GM21526 (cell line): Measurements from ENCODE around the gene PI4K2A.
"Not testable (repeated sequence)": the region's sequence is repeated elsewhere in the genome, so short reads cannot be mapped to it uniquely, and the experiment has no call there.

ENCODE experiments used
- ATAC-seq: cut with Tn5 transposase; IDR thresholded peaks from one replicate; pipeline ENCODE4 v1.9.1; 2021; ENCODE audit warnings: moderate library complexity; ENCODE audit not compliant: unreplicated experiment, low FRiP score

Gene PI4K2A

DNA sequence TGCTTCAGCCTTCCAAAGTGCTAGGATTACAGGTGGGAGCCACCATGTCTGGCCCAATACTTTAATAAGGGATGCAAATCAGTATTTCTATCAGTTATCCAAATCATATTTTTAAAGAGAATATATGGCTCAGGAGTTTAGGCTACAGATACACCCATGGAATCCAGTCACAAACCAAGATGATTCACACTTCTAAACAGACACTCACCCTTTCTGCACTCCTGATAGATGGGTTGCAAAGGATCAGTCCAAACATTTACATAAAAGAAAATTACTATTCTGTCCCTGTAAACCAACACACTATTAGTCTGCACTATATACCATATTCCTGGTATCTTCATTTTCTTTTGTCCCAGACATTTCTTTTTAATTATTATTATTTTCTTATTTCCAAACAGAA lies 9.4 kb upstream of the PI4K2A start:
- ATAC-seq = no peak

DNA sequence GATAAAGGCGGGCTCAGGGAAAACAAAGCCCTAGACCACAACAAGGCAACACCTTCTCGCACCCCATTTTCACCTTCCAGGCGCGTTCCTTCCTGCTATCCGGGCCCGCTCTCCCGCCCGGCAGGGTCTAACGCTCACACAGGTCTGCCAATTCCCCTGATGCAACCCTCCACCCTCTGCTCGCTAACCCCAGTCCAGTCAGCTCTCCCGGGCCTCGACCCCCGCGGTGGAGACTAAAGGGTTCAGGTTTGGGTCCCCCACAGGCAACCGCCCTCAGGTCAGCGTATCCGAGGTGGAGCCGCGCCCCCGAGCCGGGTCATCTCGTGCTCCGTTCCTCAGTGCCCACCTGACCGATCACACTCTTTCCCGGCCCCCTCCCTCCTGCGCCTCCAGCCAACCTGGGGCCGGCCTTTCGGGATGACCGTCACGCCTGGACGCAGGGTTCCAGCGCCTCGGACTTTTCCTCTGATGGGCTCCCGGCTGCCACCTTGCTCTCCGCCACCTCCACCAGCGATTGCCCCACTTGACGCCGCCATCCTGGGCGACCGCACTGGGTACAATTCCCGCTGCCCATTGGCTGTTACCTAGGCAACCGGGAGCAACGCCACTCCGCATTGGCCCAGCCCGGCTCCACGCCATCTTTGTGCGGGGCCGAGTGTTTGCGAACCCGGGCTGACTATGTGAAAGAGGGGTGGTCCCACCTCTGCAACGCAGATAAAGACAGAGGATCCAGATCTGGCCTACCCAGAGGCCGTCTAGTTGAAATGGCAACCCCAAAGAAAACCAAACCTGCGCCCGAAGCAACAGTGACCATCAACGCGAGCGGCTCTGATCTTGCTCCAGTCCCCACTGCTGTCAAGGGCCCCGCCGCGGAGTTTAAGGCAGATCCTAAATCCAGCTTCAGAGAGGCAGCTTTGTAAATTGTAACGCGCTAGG lies 7.3 kb upstream of the PI4K2A start, which contains the start of gene MORN4:
TSS of gene MORN4 (minus strand) at position 552 of the 936 bp plus-strand sequence. CDS start 13,847 bp downstream, outside the sequence.
- peak; percentile 97 for ATAC-seq

DNA sequence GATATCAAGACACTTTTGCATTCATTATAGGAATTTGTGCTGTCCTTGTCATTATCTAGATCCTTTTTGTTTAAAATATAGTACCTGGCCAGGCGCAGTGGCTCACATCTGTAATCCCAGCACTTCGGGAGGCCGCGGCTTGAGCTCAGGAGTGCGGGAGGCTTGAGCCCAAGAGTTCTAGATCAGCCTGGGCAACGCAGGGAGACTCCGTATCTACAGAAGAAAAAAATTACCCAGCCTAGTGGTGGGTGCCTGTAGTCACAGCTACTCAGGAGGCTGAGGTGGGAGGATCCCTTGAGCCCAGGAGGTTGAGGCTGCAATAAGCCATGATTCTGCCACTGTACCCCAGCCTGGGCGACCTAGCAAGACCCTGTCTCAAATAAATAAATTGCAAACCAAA lies 6.5 kb upstream of the PI4K2A start:
- no peak for ATAC-seq

DNA sequence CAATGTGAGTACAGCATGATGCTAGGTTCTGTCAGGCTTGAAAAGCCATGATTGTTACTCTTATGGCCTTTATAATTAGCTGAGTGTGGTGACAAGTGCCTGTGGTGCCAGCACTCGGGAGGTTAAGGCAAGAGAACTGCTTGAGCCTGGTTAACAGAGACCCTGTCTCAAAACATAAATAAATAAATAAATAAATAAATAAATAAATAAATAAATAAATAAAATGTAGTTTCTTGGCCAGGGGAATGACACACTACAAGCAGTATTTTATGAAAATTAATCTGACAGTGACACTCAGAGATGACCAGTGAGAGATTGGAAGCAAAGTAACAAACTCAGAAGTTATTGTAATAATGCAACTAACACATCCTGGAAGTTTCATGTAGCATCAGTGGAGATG lies 4.9 kb upstream of the PI4K2A start:
- no peak for ATAC-seq

DNA sequence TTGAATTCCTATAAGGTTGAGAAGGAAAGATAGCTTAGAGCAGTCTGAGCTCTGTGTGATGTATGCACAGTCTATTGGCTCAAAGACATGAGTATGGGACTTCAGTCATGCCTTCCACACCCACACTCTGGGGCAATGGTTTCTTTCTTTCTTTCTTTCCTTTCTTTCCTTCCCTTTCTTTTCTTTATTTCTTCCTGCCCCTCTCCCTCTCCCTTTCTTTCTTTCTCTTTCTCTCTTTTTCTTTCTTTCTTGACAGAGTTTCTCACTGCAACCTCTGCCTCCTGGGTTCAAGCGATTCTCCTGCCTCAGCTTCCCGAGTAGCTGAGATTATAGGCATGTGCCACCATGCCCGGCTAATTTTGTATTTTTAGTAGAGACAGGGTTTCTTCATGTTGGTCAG lies 1.4 kb upstream of the PI4K2A start:
- not testable (repeated sequence) for ATAC-seq

DNA sequence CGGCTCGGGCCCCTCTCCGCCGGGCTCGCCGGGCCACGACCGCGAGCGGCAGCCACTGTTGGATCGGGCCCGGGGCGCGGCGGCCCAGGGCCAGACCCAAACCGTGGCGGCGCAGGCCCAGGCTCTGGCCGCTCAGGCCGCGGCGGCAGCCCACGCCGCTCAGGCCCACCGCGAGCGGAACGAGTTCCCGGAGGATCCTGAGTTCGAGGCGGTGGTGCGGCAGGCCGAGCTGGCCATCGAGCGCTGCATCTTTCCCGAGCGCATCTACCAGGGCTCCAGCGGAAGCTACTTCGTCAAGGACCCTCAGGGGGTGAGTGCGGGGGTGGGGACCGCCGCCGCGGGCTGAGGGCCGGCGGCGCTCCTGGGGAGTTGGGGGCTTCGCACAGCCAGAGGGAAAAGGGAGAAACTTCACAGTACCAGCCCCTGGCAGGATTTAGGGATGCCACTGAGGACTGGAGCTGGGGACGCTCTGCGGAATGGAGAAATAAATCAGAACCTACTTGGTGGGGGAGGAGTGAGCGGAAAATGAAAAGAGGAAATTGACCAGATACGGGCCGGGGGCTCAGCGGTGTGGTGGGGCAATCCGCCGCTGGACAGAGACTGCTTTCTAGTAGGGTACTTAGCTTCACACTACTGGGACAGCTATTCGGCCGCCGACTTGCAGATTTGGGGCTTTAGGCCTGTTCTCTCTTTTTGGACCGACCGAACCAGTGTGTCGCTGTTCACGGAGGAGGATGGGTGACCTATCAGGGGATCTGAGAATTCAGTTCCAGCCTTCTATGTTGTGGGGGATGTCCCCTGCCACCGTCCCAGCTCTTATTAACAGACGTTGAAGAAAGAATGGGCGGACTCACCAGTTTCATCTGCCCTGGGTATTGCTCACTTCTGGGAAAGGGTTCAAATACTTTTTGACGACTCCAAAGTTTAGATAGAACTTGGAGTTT lies 669 bp downstream of the PI4K2A start:
- peak; percentile 5 for ATAC-seq

DNA sequence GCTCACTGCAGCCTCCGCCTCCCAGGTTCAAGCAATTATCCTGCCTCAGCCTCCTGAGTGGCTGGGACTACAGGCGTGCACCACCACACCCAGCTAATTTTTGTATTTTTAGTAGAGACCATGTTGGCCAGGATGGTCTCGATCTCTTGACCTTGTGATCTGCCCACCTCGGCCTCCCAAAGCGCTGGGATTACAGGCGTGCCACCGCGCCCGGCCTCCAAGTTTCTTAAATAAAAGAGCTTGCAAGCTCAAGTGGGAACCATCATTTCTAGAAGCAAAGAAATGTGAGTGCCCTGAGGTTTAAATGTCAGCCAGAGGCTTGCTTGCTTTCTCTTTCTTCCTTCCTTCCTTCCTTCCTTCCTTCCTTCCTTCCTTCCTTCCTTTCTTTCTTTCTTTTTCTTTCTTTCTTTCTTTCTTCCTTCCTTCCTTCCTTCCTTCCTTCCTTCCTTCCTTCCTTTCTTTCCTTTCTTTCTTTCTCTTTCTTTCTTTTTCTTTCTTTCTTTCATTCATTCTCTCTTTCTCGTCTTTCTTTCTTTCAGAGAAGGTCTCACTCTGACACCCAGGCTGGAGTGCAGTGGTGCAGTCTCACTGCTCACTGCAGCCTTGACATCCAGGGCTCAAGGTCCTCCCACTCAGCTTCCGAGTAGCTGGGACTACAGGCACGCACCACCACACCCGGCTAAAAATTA lies 2.1 kb downstream of the PI4K2A start:
- not testable (repeated sequence) for ATAC-seq

DNA sequence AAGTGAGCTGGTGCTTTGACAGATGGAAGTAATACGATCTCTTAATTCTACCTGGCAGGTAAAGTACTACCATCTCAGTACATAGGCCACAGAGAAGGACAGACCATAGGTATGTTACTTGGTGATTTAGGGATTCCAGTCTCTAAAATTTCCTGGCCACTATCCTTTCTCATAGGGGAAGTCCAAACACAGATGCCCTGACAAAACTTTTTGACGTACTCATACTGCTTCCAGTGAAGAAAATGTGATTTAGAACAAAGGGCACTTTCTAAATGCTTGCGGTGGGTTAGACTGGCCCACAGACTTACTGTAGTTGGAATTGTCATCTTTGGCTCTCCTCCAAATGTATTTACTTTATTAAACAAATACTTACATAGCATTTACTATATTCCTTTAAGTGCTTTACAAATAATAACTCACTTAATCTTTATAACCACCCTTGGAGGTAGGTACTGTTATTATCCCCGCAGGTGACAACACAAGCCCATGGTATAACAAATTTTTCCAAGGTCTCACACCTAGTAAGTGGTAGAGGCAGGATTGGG lies 3.0 kb downstream of the PI4K2A start:
- no peak for ATAC-seq

DNA sequence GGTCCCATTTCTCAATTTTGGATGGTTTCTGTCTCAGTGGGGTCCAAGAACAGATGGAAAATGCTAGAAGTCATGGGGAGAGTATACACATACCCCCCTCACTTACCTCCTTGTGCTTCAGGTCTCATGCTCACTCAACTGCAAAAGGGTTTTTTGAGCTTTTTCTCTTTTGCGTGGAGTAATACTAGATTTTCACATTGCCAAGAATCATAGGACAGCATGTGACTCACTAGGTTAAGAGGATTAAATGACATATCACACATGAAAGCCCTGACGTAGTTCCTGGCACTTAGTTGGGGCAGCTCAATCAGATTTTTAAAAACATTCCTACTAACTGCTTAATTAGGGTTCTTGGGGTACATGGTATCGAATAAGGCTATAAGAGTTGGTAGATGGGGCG lies 4.5 kb downstream of the PI4K2A start:
- ATAC-seq = no peak

DNA sequence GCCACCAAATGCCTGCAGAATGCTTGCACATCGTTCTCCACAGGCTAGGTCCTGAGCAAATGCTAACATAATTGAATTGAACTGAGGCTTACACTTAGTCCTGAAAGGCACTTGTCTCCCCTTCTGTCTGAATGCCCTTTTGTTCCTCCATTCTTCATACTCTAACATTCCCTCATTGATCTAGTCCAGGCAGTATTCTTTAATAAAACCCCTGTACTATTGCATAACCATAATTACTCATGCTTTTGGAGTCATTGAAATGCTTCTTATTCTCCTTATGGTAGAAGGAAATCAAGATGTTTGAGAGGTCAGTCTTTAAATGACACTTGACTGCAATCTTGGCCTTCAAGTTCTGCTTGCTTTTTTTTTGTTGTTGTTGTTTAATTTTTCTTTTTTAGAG lies 7.1 kb downstream of the PI4K2A start:
- ATAC-seq = no peak

DNA sequence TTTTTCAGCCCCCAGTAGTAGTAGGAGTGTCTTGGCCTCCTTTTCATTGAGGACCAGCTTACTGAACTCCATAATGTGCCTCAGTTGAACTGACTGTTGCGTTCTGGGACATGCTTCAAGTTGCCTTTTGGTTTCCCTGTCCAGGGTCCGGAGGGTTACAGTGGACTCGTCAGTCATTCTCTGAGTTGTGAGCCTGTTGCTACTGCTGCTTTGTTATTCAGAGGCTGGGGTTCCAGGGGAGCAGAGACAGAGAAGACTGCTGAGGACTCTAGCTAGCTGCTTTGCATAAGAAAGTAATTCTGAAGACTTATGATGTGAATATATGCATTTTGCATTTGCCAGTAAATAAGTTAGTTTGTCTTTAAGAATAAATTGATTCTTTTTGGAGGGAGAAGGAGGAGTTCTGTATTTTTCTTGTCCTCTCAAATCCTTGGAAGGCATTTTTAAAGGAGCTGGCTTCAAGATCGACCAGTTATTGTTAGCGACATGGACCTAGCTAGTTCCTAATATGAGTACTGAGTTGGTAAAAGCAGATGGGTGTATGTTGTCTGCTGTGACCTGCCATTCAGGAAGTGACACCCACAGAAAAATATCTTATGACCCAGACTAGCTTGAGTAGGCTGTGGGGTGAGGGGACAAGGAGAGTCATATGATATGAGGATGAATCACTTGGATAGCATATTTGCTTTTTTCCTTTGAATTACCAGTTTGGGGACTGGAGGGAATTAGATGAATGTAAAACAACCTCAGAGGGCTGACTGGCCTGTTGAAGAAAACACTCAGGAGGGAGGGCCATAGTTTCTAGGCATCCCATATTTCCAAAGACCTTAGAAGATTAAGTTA lies 8.3 kb downstream of the PI4K2A start:
- ATAC-seq = peak; percentile 86

DNA sequence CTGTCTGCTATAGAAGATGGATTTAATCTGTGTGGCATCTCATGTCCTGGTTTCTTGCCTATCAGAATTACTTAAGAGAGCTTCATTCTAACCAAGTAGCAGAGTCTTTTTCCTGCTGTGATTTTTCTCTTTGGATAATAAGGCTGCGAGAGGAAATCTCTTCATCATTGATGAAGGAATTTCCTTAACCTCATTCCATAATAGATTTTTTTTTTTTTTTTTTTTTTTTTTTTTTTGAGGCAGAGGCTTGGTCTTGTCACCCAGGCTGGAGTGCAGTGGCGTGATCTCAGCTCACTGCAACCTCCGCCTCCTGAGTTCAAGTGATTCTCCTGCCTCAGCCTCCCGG lies 8.9 kb downstream of the PI4K2A start:
- not testable (repeated sequence) for ATAC-seq

DNA sequence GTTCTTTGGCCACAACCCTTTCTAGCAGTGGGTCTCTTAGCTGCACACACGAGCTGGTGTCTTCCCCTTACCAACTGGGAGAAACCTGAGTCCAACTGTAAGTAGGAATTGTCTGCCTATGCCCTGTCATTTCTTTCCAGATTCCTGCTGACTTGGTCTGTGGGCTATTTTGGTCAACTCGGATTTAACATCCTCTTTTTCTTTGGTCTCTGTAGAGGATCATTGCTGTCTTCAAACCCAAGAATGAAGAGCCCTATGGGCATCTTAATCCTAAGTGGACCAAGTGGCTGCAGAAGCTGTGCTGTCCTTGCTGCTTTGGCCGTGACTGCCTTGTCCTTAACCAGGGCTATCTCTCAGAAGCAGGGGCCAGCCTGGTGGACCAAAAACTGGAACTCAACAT lies 10.3 kb downstream of the PI4K2A start:
- ATAC-seq = no peak

DNA sequence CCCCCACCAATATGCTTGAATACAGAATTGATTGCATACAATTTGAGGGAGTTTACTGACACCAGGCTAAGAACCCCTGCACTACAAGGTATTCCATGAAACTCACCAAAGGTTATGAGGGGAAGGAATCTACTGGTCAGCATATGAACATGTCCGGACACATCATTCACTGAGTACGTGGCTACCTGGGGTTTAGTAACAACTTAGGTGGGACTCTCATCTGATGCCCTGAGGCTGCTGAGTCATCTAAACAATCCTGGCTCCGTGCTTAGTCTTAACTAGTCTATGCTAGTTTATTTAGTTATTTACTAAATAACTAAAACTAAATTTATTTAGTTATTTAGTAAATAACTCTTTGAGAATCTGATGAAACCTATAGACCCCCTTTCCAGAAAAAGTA lies 11.3 kb downstream of the PI4K2A start:
- ATAC-seq = no peak

DNA sequence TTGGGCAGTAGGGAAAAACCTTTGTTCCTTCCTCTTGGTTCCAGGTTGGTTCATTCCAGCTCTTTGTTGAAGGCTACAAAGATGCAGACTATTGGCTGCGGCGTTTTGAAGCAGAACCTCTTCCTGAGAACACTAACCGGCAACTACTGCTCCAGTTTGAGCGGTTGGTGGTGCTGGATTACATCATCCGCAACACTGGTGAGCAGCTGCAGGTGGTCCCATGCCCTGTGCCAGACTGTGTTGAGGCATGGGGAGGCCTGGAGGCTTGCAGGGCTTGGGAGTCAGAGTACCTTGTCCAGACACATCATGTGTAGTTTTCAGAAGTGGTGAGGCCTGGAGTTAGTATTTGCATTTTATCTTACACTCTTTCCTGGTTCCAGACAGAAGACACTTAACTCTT lies 16.3 kb downstream of the PI4K2A start:
- no peak for ATAC-seq

DNA sequence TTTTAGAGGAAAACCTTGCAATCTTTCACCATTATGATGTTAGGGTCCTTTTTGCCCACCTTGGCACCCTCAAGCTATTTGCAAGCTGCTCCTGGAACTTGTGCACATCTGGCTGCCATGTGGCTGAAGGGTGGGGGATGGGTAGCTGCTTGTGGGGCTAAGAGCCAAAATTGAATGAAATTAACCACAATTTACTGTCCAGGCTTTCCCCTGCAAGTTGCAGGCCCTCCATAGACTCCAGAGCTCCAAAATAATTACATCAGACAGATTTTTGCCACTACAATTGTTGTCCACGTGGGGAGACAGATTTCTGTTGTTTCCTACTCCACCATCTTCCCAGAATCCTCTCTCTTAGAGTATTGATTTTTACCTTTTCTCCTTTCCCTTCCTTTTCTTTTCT lies 19.1 kb downstream of the PI4K2A start:
- ATAC-seq = no peak

DNA sequence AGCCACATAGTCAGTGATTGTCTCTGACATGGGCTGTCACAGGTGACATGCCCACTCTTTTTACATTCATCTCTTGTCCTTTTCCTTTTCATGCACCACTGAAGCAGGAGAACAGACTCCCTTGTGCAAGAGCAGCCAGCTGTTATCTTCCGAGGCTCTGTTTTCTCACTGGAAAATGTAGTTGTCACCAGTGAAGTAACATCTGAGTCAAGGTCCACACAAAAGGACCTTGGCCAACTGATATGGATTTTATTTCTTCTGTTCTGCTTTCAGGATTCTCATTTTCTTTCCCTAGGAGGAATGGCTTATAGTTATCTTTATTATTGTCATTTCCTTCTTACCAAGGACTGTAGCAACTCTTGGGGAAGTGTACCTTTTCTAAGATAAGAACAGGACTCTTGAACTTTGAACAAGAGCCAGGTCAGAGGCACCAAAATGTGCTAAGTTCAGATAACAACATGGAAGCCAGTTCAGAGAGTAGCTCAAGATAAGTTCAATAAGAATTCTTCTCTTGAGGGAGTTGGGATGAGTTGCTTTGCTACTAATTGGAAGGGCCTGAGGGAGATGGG lies 23.9 kb downstream of the PI4K2A start:
- ATAC-seq = no peak

DNA sequence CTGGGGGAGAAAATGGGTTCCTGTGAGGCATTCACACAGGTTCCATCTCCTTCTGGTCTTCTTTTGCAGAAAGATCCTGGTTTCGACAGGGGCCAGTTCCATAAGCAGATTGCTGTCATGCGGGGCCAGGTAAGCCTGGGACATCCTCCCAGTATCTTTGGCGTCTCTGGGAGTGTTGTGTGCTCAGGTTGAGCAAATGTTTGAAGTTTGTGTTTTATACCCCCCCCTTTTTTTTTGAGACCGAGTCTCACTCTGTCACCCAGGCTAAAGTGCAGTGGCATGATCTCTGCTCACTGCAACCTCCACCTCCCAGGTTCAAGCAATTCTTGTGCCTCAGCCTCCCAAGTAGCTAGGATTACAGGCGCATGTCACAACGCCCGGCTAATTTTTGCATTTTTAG lies 26.5 kb downstream of the PI4K2A start:
- no peak for ATAC-seq

DNA sequence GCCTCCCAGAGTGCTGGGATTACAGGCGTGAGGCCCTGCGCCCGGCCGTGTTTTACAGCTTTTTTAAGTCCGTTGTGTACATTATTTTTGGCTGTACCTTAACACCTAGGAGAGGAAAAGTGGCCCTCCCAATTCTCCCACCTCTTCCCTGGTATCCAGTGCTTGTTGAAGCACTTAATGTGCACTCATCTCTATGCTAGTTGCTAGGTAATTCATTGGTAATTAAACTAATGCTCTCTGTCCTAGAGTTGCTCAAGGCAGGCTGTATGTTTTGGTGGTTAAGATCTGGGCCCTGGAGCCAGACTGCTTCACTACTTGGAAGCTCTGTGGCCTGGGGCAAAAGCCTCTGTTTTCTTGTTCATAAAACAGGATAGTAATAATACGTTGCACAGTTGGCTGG lies 27.0 kb downstream of the PI4K2A start:
- no peak for ATAC-seq
